ENCODE data around the gene PLET1. TPM values are rescaled to one million over a fixed set of nuclear protein-coding genes. Genes with fewer than 3 reads are reported as not detected.

The PLET1 gene
- total and polyA plus RNA-seq, 2 experiments from 2014 or later = not detected

GRCh38 chr11:112274007-112274783, 13.5 kb upstream of the PLET1 start:
- H3K27me3 ChIP-seq = no peaks in the 10 kb centered on the region
- no peak overlapping the region for H2AFZ ChIP-seq
- no peak for DNase-seq (ENCODE audit: low spot score)
- H3K9me2 ChIP-seq (replicated peaks; ENCODE audit: insufficient read depth) = no peaks in the 10 kb centered on the region
- no peak overlapping the region for H3K27ac ChIP-seq
- H3K4me3 ChIP-seq = no peak overlapping the region
- WGBS (ENCODE audit: low lambda C conversion rate, missing lambda C conversion rate) = 94% methylated on average over 7 of the region's 7 CpGs
- no peaks in the 10 kb centered on the region for H3K36me3 ChIP-seq (replicated peaks; ENCODE audit: insufficient read depth, low read depth)
- TF ChIP-seq EZH2phosphoT487 (IDR thresholded peaks at IDR 0.05; ENCODE audit: low read depth, severe bottlenecking, unreplicated experiment) (no peak), EZH2 (IDR thresholded peaks at IDR 0.05; ENCODE audit: borderline replicate concordance) (no peak)
- TF ChIP-seq, protein P1, sequence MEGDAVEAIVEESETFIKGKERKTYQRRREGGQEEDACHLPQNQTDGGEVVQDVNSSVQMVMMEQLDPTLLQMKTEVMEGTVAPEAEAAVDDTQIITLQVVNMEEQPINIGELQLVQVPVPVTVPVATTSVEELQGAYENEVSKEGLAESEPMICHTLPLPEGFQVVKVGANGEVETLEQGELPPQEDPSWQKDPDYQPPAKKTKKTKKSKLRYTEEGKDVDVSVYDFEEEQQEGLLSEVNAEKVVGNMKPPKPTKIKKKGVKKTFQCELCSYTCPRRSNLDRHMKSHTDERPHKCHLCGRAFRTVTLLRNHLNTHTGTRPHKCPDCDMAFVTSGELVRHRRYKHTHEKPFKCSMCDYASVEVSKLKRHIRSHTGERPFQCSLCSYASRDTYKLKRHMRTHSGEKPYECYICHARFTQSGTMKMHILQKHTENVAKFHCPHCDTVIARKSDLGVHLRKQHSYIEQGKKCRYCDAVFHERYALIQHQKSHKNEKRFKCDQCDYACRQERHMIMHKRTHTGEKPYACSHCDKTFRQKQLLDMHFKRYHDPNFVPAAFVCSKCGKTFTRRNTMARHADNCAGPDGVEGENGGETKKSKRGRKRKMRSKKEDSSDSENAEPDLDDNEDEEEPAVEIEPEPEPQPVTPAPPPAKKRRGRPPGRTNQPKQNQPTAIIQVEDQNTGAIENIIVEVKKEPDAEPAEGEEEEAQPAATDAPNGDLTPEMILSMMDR (IDR thresholded peaks at IDR 0.05; ENCODE audit: poor library complexity) = no peak
- no peaks in the 10 kb centered on the region for H3K4me1 ChIP-seq (ENCODE audit: insufficient read depth)
- H3K9me3 ChIP-seq (ENCODE audit: low read depth) = no peaks in the 10 kb centered on the region
- no peak overlapping the region for H3K4me2 ChIP-seq
- no peaks in the 10 kb centered on the region for H3K79me2 ChIP-seq
- H4K20me1 ChIP-seq (ENCODE audit: insufficient read depth, poor library complexity, severe bottlenecking) = no peaks in the 10 kb centered on the region

GRCh38 chr11:112273066-112273465, 12.4 kb upstream of the PLET1 start:
- Histone ChIP-seq H3K36me3 (replicated peaks; ENCODE audit: insufficient read depth, low read depth) (no peaks in the 10 kb centered on the region), H4K20me1 (ENCODE audit: insufficient read depth, poor library complexity, severe bottlenecking) (no peaks in the 10 kb centered on the region), H3K9me2 (replicated peaks; ENCODE audit: insufficient read depth) (no peaks in the 10 kb centered on the region), H2AFZ (no peak overlapping the region), H3K9me3 (ENCODE audit: low read depth) (no peaks in the 10 kb centered on the region), H3K4me2 (no peak overlapping the region), H3K27ac (no peak overlapping the region), H3K4me3 (no peak overlapping the region), H3K79me2 (no peaks in the 10 kb centered on the region), H3K27me3 (no peaks in the 10 kb centered on the region), H3K4me1 (ENCODE audit: insufficient read depth) (no peaks in the 10 kb centered on the region)
- TF ChIP-seq EZH2phosphoT487 (IDR thresholded peaks at IDR 0.05; ENCODE audit: low read depth, severe bottlenecking, unreplicated experiment) (no peak), EZH2 (IDR thresholded peaks at IDR 0.05; ENCODE audit: borderline replicate concordance) (no peak)
- TF ChIP-seq, protein P1 (IDR thresholded peaks at IDR 0.05; ENCODE audit: poor library complexity) = no peak
- DNase-seq (ENCODE audit: low spot score) = no peak
- 88% methylated on average over 1 of the region's 1 CpG for WGBS (ENCODE audit: low lambda C conversion rate, missing lambda C conversion rate)

GRCh38 chr11:112271242-112271641, 10.6 kb upstream of the PLET1 start:
- no peaks in the 10 kb centered on the region for H3K36me3 ChIP-seq (replicated peaks; ENCODE audit: insufficient read depth, low read depth)
- no peaks in the 10 kb centered on the region for H4K20me1 ChIP-seq (ENCODE audit: insufficient read depth, poor library complexity, severe bottlenecking)
- no peak for DNase-seq (ENCODE audit: low spot score)
- no peaks in the 10 kb centered on the region for H3K27me3 ChIP-seq
- H3K27ac ChIP-seq = no peak overlapping the region
- no peaks in the 10 kb centered on the region for H3K4me1 ChIP-seq (ENCODE audit: insufficient read depth)
- no peaks in the 10 kb centered on the region for H3K79me2 ChIP-seq
- H3K4me2 ChIP-seq = no peak overlapping the region
- H3K4me3 ChIP-seq = no peak overlapping the region
- H2AFZ ChIP-seq = no peak overlapping the region
- no peak for TF ChIP-seq EZH2 (IDR thresholded peaks at IDR 0.05; ENCODE audit: borderline replicate concordance)
- TF ChIP-seq, protein P1 (IDR thresholded peaks at IDR 0.05; ENCODE audit: poor library complexity) = no peak
- no peak for TF ChIP-seq EZH2phosphoT487 (IDR thresholded peaks at IDR 0.05; ENCODE audit: low read depth, severe bottlenecking, unreplicated experiment)
- 99% methylated on average over 4 of the region's 4 CpGs for WGBS (ENCODE audit: low lambda C conversion rate, missing lambda C conversion rate)
- H3K9me3 ChIP-seq (ENCODE audit: low read depth) = no peaks in the 10 kb centered on the region
- H3K9me2 ChIP-seq (replicated peaks; ENCODE audit: insufficient read depth) = no peaks in the 10 kb centered on the region

Data from hepatocyte (in vitro differentiated cells).